Liver (tissue), 3 donors: ENCODE data around the gene RAPGEF2.

ENCODE experiments used
- ATF3 ChIP-seq: IDR thresholded peaks from 2 replicates; pipeline ENCODE4 v1.6.1; 2016; ENCODE audit warnings: antibody characterized with exemption
- CTCF ChIP-seq: fragments of 150-350 bp; IDR thresholded peaks from 2 replicates; pipeline ENCODE4 v1.5.1; 2017; ENCODE audit warnings: improper control_type of control experiment, low read depth, low read length; ENCODE audit not compliant: missing input control
- MAX ChIP-seq: IDR thresholded peaks from 2 replicates; pipeline ENCODE4 v1.6.1; 2016; ENCODE audit warnings: antibody characterized with exemption
- REST ChIP-seq: IDR thresholded peaks from 2 replicates; pipeline ENCODE4 v1.6.1; 2016; ENCODE audit warnings: antibody characterized with exemption, mild to moderate bottlenecking
- SP1 ChIP-seq: IDR thresholded peaks from 2 replicates; pipeline ENCODE4 v1.6.1; 2018; ENCODE audit warnings: antibody characterized with exemption, mild to moderate bottlenecking
- YY1 ChIP-seq: IDR thresholded peaks from 2 replicates; pipeline ENCODE4 v1.6.1; 2016; ENCODE audit warnings: antibody characterized with exemption, mild to moderate bottlenecking
- donor health status: healthy.
- donor health status: healthy.

GRCh38 chr4:159106636-159107035, 3.8 kb downstream of the RAPGEF2 start:
- TF ChIP-seq CTCF (no peak), SP1 (no peak), ATF3 (no peak), YY1 (no peak), REST (no peak), MAX (no peak)
